NCI-H2196 (cell line): Measurements from ENCODE around the gene CDK5R1.
"Not testable (repeated sequence)": the region's sequence is repeated elsewhere in the genome, so short reads cannot be mapped to it uniquely, and the experiment has no call there.

Experiments used
- DNase-seq: peaks from one replicate; lab custom pipeline; 2025; ENCODE audit not compliant: unreplicated experiment; lab: John Stamatoyannopoulos, UW

CDK5R1 gene

GRCh38 chr17:32515677-32516383 is 29.0 kb downstream of the CDK5R1 start:
- no peak for DNase-seq

DNA sequence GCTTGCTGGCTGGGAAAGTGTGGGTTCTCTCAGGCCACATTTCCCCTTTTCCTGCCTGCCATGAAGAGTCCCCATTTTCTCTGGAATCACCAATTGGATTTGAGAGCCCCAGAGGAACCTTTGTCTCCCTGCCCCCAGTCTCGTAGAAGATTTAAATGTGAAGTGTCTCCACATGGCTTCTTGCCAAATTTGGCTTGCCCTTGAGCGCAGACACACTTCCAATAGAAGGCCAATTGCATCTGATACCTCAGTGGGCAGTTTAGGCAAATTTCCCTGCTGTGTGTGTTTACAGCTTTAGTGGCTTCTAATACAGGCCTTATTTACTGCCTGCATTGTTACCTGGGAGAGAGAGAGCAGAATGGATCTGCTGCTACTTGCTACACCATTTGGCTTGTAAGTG is 29.7 kb downstream of the CDK5R1 start:
- peak; percentile 3 for DNase-seq

DNA sequence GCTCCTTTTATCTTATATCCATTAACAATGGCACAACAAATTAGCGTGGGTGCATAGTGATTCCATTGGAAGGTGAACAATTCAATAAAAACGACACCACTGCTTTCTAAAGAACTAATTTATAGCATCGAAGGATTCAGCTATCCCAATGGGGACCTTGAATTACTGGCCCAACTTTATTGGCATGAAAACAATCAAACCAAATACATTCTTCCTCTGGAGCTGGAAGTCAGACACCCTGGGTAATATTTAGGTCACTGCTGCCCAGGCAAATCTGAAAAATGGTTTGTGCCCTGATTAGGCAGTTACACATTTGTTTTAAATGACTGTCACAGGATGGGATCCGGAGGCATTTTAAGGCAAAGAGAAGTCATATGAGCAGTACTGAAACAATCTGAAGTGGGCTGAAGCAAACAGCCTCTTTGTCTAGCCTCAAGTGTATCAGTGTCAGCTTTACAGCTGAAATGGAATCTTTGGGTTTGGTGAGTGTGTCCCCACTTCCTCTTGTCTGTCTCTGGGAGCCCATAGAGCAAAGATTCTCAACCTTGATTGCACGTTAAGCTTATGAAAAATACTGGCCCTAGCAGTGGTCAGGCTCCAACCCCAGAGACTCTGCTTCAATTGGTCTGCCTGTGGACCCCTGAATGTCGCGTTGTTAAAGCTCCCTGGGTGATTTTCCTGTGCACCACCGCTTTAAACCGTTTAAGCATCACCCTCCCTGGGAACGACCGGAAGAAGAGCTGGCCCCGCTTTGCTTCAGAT is 30.3 kb downstream of the CDK5R1 start:
- DNase-seq, result no peak

GRCh38 chr17:32517982-32518381 is 31.2 kb downstream of the CDK5R1 start:
- no peak for DNase-seq

- DNase-seq, result no peak
These were observed 31.9 kb downstream of the CDK5R1 start for GRCh38 chr17:32518646-32519227.

GRCh38 chr17:32519228-32520103 is 32.7 kb downstream of the CDK5R1 start:
- DNase-seq, result peak; percentile 51

GRCh38 chr17:32520104-32520701 is 33.4 kb downstream of the CDK5R1 start:
- no peak for DNase-seq

DNA sequence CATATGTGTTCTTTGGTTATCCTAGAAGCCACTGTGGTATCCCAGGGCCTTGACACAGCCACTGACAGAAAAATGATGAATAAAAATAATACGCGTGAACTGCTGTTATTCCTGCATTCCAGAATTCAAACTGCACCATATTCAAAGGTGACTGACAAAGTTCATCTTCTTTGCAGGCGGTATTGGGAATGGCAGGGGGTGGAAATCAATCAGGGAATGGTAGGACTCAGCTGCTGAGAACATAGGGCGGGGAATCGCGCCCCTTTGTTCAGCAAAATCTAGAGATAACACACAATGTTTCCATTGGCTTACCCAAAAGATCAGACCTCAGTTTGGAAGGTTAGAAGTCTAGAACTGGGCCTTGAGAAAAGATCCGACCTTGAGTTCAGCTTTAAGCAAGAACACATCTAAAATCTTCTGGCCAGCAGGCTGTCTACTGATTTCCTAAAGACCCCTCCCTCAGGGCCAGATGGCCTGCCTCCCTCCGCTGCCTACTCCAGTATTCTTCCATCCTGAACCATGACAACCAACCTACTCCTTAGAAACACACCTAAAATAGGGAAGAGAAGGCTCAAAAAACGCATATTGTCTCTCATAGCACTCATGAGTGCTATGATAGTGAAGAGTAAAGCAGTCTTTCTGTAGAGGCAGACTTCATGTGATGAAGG is 34.1 kb downstream of the CDK5R1 start:
- DNase-seq, result no peak

GRCh38 chr17:32523017-32523680 is 36.4 kb downstream of the CDK5R1 start:
- no peak for DNase-seq

DNA sequence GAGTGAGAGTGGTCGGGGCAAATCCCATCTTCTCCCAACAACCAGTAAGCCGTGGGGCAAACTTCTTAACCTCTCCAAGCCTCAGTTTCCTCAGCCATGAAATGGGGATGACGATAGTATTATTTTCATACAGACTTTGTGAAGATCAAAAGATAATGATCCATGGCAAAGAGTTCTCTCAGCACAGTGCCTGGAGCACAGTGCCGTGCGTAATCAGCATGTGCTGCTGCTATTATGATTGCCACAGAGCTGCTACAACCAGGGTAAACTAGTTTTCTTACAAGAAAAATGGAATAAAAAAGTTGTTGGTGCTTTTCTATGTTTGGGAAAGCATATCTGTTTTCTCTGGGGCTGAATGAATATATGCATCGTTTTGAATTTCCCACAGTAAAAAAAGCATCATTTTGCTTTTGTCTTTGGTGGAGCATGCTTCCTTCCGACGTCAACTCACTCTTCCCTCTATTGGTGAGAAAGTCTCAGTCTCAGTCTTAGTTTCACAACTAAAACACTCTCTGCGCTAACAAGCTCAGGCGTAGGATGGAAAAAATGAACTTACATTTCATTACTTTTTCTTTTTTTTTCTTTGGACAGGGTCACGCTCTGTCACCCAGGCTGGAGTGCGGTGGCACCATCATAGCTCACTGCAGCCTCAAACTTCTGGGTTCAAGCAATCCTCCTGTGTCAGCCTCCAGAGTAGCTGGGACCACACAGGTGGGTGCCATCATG is 37.2 kb downstream of the CDK5R1 start:
- no peak for DNase-seq

DNA sequence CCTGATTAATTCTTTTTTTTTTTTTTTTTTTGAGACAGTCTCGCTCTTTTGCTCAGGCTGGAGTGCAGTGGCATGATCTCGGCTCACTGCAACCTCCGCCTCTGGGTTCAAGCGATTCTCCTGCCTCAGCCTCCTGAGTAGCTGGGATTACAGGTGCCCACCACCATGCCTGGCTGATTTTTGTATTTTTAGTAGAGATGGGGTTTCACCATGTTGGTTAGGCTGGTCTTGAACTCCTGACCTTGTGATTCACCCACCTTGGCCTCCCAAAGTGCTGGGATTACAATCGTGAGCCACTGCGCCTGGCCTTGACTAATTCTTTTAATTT is 37.7 kb downstream of the CDK5R1 start:
- DNase-seq, result not testable (repeated sequence)

DNA sequence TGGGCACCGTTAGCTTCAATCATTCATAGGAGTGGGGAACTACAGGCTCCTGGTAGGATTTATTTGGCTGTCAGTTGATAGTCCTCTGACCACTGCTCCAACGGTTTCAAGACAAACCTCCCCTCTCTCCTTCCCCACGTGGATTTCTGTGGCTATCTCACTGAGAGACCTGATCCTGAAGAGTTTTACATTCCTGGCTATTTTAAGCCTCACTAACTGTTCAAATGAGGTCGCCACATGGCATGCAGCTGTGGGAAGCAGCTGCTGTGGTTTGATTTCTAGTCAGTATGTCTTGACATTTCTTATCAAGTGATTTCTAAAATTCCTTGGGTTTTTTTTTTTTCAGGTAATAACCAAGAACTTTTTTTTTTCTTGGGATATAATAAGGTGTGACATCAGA is 38.3 kb downstream of the CDK5R1 start:
- DNase-seq, result no peak

GRCh38 chr17:32527146-32527545 is 40.4 kb downstream of the CDK5R1 start:
- no peak for DNase-seq

DNA sequence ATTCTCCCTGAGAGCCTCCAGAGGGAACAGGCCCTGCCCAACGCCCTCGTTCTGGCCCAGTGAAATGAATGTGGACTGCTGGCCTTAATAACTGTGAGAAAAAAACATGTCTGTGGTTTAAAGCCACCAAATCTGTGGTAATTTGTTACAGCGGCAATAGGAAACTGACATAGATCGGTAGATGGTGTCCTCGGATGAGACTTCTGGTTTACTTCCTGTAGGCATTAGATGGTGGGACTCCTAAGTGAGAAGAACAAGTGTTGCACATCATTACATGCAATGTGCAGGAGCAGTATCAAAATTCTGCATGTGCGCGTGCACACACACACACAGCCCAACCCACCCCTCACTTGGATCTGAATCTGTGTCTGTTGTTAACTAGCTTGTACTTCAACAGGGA is 42.0 kb downstream of the CDK5R1 start:
- no peak for DNase-seq

DNA sequence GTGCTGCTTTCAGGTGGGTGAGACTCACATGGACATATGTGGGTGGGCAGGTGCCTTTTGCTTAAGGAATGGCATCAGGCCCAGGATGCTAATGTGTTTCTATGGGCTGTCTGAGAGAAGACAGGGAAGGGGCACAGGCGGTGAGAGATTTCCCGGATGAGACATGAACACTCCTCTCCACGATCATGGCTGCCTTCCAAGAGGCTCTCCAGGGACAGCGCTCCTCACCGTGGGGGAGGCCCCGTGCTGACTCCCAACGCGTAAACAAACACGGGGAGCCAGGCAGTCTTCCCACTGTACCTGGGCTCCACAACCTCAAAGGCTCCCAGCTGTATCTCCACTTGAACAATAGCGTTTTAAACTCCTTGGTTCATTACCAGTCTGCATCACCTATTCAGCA is 42.8 kb downstream of the CDK5R1 start:
- peak; percentile 1 for DNase-seq

DNA sequence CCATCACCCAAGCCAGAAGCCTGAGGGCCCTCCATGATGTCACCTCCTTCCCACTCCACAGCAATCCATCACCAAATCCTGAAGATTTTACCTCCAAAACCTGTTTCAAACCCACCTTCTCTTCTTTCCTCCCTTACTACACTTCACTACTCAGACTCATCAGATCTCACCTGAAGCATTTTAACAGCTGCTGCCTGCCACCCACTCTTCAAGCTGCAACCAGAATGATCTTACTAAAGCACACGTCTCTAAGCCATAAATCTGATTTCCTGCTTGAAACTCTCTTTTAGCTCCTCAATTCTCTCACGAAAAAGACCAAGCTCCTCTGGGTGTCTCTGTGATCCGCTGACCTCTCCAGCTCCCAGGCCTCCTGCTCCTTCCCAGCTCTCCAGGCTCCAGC is 46.5 kb downstream of the CDK5R1 start:
- no peak for DNase-seq

- no peak for DNase-seq
These were observed 50.2 kb downstream of the CDK5R1 start for GRCh38 chr17:32536736-32537643.
